GM12874 (cell line): ENCODE results near the gene RAB1B.

Experiments used
- TF ChIP-seq, protein P1 (sequence below): IDR thresholded peaks from 2 replicates; pipeline ENCODE4 v1.5.1; 2011; ENCODE audit warnings: low read depth, mild to moderate bottlenecking, control low read depth, low read length, moderate library complexity; ENCODE audit not compliant: insufficient read depth

RAB1B gene

DNA sequence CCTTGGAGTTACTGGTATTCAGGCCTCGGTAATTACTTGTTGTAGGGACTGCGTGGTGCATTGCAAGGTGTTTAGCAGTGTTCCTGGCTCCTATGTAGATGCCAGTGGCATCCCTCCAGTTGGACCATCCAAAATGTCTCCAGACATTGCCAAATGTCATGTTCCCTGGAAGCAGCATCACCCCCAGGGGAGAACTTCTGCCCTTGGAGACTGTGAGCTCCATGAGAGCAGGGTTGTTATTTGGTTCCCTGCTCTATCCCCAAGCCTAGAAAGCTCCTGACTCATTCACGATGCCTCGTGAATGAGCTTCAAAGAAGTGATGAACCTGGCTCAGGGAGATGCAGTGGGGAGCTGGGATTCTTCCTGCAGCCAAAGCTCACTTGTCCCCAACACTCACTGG, 53.2 kb downstream of the RAB1B start:
- TF ChIP-seq, protein P1, sequence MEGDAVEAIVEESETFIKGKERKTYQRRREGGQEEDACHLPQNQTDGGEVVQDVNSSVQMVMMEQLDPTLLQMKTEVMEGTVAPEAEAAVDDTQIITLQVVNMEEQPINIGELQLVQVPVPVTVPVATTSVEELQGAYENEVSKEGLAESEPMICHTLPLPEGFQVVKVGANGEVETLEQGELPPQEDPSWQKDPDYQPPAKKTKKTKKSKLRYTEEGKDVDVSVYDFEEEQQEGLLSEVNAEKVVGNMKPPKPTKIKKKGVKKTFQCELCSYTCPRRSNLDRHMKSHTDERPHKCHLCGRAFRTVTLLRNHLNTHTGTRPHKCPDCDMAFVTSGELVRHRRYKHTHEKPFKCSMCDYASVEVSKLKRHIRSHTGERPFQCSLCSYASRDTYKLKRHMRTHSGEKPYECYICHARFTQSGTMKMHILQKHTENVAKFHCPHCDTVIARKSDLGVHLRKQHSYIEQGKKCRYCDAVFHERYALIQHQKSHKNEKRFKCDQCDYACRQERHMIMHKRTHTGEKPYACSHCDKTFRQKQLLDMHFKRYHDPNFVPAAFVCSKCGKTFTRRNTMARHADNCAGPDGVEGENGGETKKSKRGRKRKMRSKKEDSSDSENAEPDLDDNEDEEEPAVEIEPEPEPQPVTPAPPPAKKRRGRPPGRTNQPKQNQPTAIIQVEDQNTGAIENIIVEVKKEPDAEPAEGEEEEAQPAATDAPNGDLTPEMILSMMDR, result no peak

DNA sequence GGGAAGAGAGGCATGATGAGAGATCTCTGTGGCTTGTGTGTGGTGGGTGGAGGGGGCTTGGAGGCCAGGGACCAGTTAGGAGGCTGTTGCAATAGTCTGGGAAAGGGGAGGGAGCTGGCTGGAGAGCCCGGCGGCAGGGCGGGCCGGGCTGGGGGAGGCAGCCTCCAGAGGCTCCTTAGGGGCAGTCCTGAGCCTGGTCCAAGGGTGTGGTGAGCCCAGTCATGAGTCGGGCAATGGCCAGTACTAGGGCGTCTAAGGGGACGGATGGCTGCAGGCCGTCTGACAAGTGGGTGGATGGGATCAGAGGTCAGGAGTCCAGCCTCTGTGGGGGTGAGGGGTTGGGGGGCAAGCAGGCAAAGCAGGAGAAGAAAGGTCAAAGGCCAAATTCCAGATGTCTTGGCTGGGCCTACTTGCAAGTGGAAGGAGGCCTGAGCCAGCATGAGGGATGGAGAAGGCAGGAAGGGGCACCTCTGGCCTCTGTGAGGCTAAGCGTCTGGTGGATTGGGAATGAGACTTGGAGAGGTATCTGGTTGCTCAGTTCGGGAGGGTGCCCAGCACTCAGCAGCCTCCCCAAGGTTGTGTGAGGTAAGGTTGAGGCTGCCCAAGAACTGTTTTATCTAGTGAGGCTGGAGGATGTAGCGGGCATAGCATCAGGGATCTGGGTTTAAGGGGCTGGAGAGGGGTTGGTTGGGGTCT, 54.4 kb downstream of the RAB1B start:
- TF ChIP-seq, protein P1, result no peak

DNA sequence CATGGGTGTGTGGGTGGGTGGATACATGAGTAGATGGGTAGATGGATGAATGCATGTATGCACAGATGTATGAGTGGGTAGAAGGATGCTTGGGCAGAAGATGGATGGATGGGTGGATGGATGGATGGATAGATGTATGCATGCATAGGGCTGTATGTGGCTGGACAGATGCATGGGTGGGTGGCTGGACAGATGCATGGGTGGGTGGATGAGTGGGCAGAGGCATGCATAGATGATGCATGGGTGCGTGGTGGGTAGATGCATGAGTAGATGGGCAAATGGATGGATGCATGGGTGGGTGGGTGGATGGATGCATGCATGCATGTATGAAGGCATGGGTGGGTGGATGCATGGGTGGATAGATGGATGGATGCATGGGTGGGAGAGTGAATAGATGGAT, 55.2 kb downstream of the RAB1B start:
- TF ChIP-seq, protein P1, result no peak

DNA sequence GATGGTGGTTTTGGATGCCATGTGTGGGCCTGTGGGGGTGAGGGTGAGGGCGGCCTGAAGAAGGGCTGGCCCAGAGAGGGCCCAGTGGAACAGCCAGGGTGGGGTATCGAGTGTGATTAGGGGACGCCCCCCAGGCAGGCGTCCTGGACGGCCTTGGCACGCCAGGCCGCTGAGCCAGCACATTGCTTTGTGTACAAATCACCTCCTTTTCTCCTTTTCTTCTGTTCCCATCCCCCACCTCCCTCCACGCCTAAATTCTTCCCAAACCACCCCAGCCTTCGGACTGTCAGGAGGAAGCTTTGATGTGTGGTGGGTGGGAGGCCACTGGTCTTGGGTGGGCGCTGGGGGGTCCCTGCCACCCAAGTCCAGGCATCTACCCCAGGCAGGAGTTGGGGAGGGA, 56.2 kb downstream of the RAB1B start:
- TF ChIP-seq, protein P1, result no peak

DNA sequence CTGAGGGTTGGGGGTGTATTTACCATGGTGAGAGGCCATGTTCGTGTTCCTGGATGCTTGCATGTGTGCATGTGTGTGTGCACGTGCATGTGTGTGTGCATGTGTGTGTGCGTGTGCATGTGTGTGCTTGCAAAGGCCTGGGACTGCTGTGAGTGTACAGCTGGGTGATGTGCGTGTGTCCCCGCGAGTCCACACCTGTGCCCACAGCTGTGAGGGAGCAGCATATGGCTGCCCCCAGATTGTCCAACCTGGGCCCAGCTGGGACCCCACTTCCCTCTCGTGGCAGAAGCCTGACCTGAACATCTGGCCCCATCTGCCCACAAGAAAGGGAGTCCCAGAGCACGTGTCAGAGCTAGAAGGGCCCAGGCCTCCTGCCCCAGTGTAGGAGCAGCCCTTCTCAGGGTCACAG, 56.8 kb downstream of the RAB1B start:
- TF ChIP-seq, protein P1, result no peak

DNA sequence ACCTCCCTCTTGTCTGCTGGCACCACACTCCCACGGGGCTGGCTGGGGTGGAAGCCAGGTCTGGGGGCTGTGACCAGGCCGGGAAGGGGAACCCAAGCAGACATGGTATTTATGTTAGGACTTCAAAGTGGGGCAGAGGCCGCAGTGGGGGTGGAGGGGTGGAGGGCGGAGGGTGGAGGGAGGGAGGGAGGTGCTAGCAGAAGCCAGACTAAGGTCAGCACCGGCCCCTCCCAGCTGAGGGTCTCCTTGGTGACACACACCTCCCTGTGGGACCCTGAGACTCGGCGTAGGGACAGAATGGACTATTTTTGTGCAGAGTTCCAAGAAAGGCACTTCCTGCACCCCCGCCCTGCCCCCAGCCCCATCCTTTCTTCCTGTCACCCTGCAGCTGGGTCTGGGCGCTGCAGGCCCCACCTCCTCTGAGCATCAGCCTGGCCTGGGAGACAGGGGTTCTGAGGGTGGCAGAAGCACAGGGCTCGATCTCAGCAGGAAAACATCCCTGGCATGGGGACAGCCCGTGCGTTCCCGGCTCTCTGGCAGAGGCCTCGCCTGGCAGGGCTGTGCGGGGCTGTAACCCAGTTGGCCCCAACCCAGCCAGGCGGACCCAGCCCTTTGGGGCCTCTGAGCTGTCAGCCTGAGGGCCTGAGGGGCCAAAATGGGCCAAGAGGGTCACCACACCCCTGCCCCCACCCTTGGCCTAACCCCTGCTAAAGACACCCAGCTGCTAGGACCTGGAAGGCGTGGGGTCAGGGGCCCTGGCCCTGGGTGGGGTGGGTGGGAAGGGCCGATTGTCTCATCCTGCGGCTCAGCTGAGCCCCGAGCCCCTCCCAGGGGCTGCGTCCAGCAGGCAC, 58.0 kb downstream of the RAB1B start:
- TF ChIP-seq, protein P1, result no peak
